Fibroblast of the conjunctiva (primary cell): ENCODE measurements around the gene IL21.
"Not testable (repeated sequence)": the region's sequence is repeated elsewhere in the genome, so short reads cannot be mapped to it uniquely, and the experiment has no call there.

Experiments
- DNase-seq: peaks from one replicate; pipeline ENCODE4 v3.0.0-alpha.2; 2010; ENCODE audit warnings: low read depth

Gene IL21

GRCh38 chr4:122621016-122621507 is at the start of gene IL21:
TSS of gene IL21 (minus strand) at chr4:122621066. CDS start at chr4:122621011, 55 bp downstream.
- DNase-seq, result no peak

- no peak for DNase-seq
Measured at GRCh38 chr4:122669911-122670738, 49.3 kb upstream of the IL21 start.

GRCh38 chr4:122668241-122668640 is 47.4 kb upstream of the IL21 start:
- peak; percentile 63 for DNase-seq

GRCh38 chr4:122666527-122667245 is 45.8 kb upstream of the IL21 start:
- DNase-seq, result peak; percentile 90

- no peak for DNase-seq
Measured at GRCh38 chr4:122665161-122665929, 44.5 kb upstream of the IL21 start.

GRCh38 chr4:122663814-122664610 is 43.1 kb upstream of the IL21 start:
- no peak for DNase-seq

GRCh38 chr4:122663291-122663690 is 42.4 kb upstream of the IL21 start:
- DNase-seq, result no peak

GRCh38 chr4:122662701-122663100 is 41.8 kb upstream of the IL21 start:
- DNase-seq, result no peak

GRCh38 chr4:122661176-122662160 is 40.6 kb upstream of the IL21 start:
- no peak for DNase-seq

GRCh38 chr4:122658818-122659295 is 38.0 kb upstream of the IL21 start:
- no peak for DNase-seq

- no peak for DNase-seq
Measured at GRCh38 chr4:122658377-122658776, 37.5 kb upstream of the IL21 start.

- DNase-seq, result no peak
Measured at GRCh38 chr4:122657553-122657952, 36.7 kb upstream of the IL21 start.

GRCh38 chr4:122656583-122656982 is 35.7 kb upstream of the IL21 start:
- DNase-seq, result not testable (repeated sequence)

- DNase-seq, result peak; percentile 72
Measured at GRCh38 chr4:122652379-122652778, 31.5 kb upstream of the IL21 start.

- DNase-seq, result no peak
Measured at GRCh38 chr4:122650148-122650547, 29.3 kb upstream of the IL21 start.

GRCh38 chr4:122647656-122648055 is 26.8 kb upstream of the IL21 start:
- no peak for DNase-seq

- no peak for DNase-seq
Measured at GRCh38 chr4:122643257-122643656, 22.4 kb upstream of the IL21 start.

GRCh38 chr4:122639181-122639580 is 18.3 kb upstream of the IL21 start:
- DNase-seq, result no peak

- no peak for DNase-seq
Measured at GRCh38 chr4:122636697-122637096, 15.8 kb upstream of the IL21 start.

- no peak for DNase-seq
Measured at GRCh38 chr4:122635205-122635604, 14.3 kb upstream of the IL21 start.
